H1 (cell line): ENCODE measurements around the gene HEATR9. TPM values are rescaled to one million over a fixed set of nuclear protein-coding genes. Genes with fewer than 3 reads are reported as not detected.

ENCODE experiments used
- CTCF ChIA-PET: fragments of 300-600 bp; sonication (Branson Sonifier 250); formaldehyde crosslinking; loops from one replicate; lab custom pipeline; 2021; ENCODE audit not compliant: partially characterized antibody; lab: Charles Lee
- POLR2A ChIA-PET: fragments of 300-600 bp; sonication (Branson Sonifier 250); formaldehyde crosslinking; loops from one replicate; lab custom pipeline; 2021; ENCODE audit warnings: inconsistent platforms; ENCODE audit not compliant: partially characterized antibody; lab: Charles Lee
- DNase-seq, 2 experiments: peaks; one replicate each; pipeline versions ENCODE4 v3.0.0 to v3.0.0-alpha.2; 2010 to 2022; ENCODE audit warnings: low spot score in 2 of 2, low read depth in 1 of 2, mixed read lengths in 1 of 2
- FAIRE-seq: peaks from 2 replicates; lab custom pipeline; 2011; peaks lifted over from hg19 to GRCh38; lab: Jason Lieb, UNC
- H2AFZ ChIP-seq: 2 replicates; pipeline ENCODE4 v1.8.1; 2012; ENCODE audit warnings: low read length, inconsistent platforms
- H2AK5ac ChIP-seq: 2 replicates; pipeline ENCODE4 v1.6.1; 2013; ENCODE audit warnings: low read depth, low read length
- H2BK120ac ChIP-seq: replicated peaks from 2 replicates; pipeline ENCODE3; 2013; ENCODE audit warnings: low read depth, low read length, inconsistent platforms
- H2BK12ac ChIP-seq: 2 replicates; pipeline ENCODE4 v1.6.1; 2013; ENCODE audit warnings: low read depth, low read length
- H2BK15ac ChIP-seq: 2 replicates; pipeline ENCODE4 v1.6.1; 2013; ENCODE audit warnings: low read length
- H2BK20ac ChIP-seq: 2 replicates; pipeline ENCODE4 v1.6.1; 2013; ENCODE audit warnings: low read length
- H2BK5ac ChIP-seq: 2 replicates; pipeline ENCODE4 v1.6.1; 2013; ENCODE audit warnings: low read depth, low read length
- H3K14ac ChIP-seq: 2 replicates; pipeline ENCODE4 v1.6.1; 2013; ENCODE audit warnings: inconsistent platforms; ENCODE audit not compliant: insufficient read length
- H3K18ac ChIP-seq: 2 replicates; pipeline ENCODE4 v1.6.1; 2013; ENCODE audit warnings: low read length; ENCODE audit errors: extremely low read depth
- H3K23ac ChIP-seq: 2 replicates; pipeline ENCODE4 v1.6.1; 2013; ENCODE audit warnings: inconsistent platforms; ENCODE audit not compliant: insufficient read length
- H3K23me2 ChIP-seq: 2 replicates; pipeline ENCODE4 v1.6.1; 2013; ENCODE audit warnings: low read depth, low read length
- H3K27ac ChIP-seq: 2 replicates; pipeline ENCODE4 v1.6.1; 2011; ENCODE audit warnings: low read depth, low read length, inconsistent platforms
- H3K27me3 ChIP-seq, 4 experiments: replicated peaks in 1 of 4; 1 replicate in 1 of 4; 2 replicates in 3 of 4; pipeline versions ENCODE4 v1.6.1 to v1.8.1; 2011 to 2013; ENCODE audit warnings: low read length in 3 of 4, mild to moderate bottlenecking in 3 of 4, inconsistent platforms in 2 of 4, mixed read lengths in 2 of 4, moderate library complexity in 1 of 4; ENCODE audit not compliant: control insufficient read depth in 3 of 4, insufficient read depth in 3 of 4; ENCODE audit errors: extremely low read depth in 1 of 4
- H3K36me3 ChIP-seq, 4 experiments: 2 replicates each; pipeline versions ENCODE4 v1.6.1 to v1.8.1; 2011 to 2013; ENCODE audit warnings: mild to moderate bottlenecking in 4 of 4, low read length in 3 of 4, moderate library complexity in 2 of 4, control low read depth in 1 of 4, inconsistent platforms in 1 of 4; ENCODE audit not compliant: insufficient read depth in 4 of 4, control insufficient read depth in 2 of 4
- H3K4ac ChIP-seq: replicated peaks from 2 replicates; pipeline ENCODE3; 2013; ENCODE audit warnings: low read length, low read depth, mixed read lengths, inconsistent platforms; ENCODE audit not compliant: insufficient read length
- H3K4me1 ChIP-seq, 4 experiments: replicated peaks in 1 of 4; 1 replicate in 1 of 4; 2 replicates in 3 of 4; pipeline versions ENCODE4 v1.6.1 to v1.8.1; 2011 to 2013; ENCODE audit warnings: low read length in 3 of 4, inconsistent platforms in 2 of 4, mixed read lengths in 1 of 4; ENCODE audit not compliant: insufficient read depth in 4 of 4, control insufficient read depth in 3 of 4
- H3K4me2 ChIP-seq, 2 experiments: 2 replicates each; pipeline versions ENCODE4 v1.6.1 to v1.8.1; 2011 to 2013; ENCODE audit warnings: low read depth in 2 of 2, low read length in 2 of 2, control low read depth in 1 of 2, inconsistent platforms in 1 of 2, mild to moderate bottlenecking in 1 of 2; ENCODE audit not compliant: insufficient read depth in 1 of 2
- H3K4me3 ChIP-seq, 4 experiments: fragments of 200-600, 300-600 bp in 1 of 4; sonication (generic), shearing (Covaris generic), sonication (Bioruptor Twin) in 1 of 4; 2 replicates each; pipeline versions ENCODE4 v1.5.1 to v1.8.1; 2011 to 2016; ENCODE audit warnings: low read length in 4 of 4, low read depth in 3 of 4, control low read depth in 2 of 4, inconsistent platforms in 2 of 4, mild to moderate bottlenecking in 2 of 4, mixed read lengths in 1 of 4, moderate library complexity in 1 of 4; ENCODE audit not compliant: insufficient read depth in 2 of 4; ENCODE audit errors: extremely low read depth in 1 of 4
- H3K56ac ChIP-seq: replicated peaks from 2 replicates; pipeline ENCODE3; 2013; ENCODE audit warnings: low read depth, mild to moderate bottlenecking, mixed read lengths, low read length, inconsistent platforms; ENCODE audit not compliant: insufficient read length
- H3K79me1 ChIP-seq: 2 replicates; pipeline ENCODE4 v1.6.1; 2013; ENCODE audit warnings: low read depth, low read length, control low read depth
- H3K79me2 ChIP-seq, 2 experiments: 2 replicates each; pipeline versions ENCODE4 v1.6.1 to v1.8.1; 2012 to 2013; ENCODE audit warnings: low read length in 2 of 2, mild to moderate bottlenecking in 2 of 2, inconsistent platforms in 1 of 2; ENCODE audit not compliant: insufficient read depth in 2 of 2, control insufficient read depth in 1 of 2
- H3K9ac ChIP-seq, 4 experiments: replicated peaks in 1 of 4; 1 replicate in 1 of 4; 2 replicates in 3 of 4; pipeline versions ENCODE4 v1.6.1 to v1.8.1; 2011 to 2013; ENCODE audit warnings: low read depth in 3 of 4, low read length in 3 of 4, control low read depth in 2 of 4, mild to moderate bottlenecking in 2 of 4, moderate library complexity in 2 of 4, inconsistent platforms in 1 of 4; ENCODE audit errors: extremely low read depth in 1 of 4
- H3K9me3 ChIP-seq, 2 experiments: 2 replicates each; pipeline versions ENCODE4 v1.6.1 to v1.8.1; 2012 to 2013; ENCODE audit warnings: mild to moderate bottlenecking in 2 of 2, moderate library complexity in 2 of 2, control low read depth in 1 of 2, inconsistent platforms in 1 of 2, low read depth in 1 of 2, low read length in 1 of 2, mixed read lengths in 1 of 2; ENCODE audit not compliant: insufficient read depth in 2 of 2
- H4K20me1 ChIP-seq, 2 experiments: replicated peaks in 1 of 2; 2 replicates each; pipeline versions ENCODE3 to v1.8.1; 2011 to 2013; ENCODE audit warnings: inconsistent platforms in 2 of 2, low read length in 2 of 2, mild to moderate bottlenecking in 1 of 2; ENCODE audit not compliant: insufficient read depth in 2 of 2, control insufficient read depth in 1 of 2
- H4K5ac ChIP-seq: 2 replicates; pipeline ENCODE4 v1.6.1; 2013; ENCODE audit warnings: low read length, low read depth, mixed read lengths, inconsistent platforms; ENCODE audit not compliant: insufficient read length
- H4K8ac ChIP-seq: 2 replicates; pipeline ENCODE4 v1.8.0; 2013; ENCODE audit warnings: mild to moderate bottlenecking, moderate library complexity, low read length, inconsistent platforms; ENCODE audit not compliant: insufficient read depth; ENCODE audit errors: extremely low read depth
- H4K91ac ChIP-seq: replicated peaks from 2 replicates; pipeline ENCODE3; 2013; ENCODE audit warnings: low read length, mixed read lengths, inconsistent platforms; ENCODE audit not compliant: insufficient read length
- ATF3 ChIP-seq: IDR thresholded peaks from 2 replicates; pipeline ENCODE4 v1.6.1; 2011; ENCODE audit warnings: low read depth, mild to moderate bottlenecking, low read length; ENCODE audit not compliant: insufficient read depth
- BACH1 ChIP-seq: IDR thresholded peaks from 2 replicates; pipeline ENCODE4 v1.6.1; 2012; ENCODE audit warnings: low read length, improper control_type of control experiment
- BCL11A ChIP-seq, 2 experiments: IDR thresholded peaks; one replicate each; pipeline ENCODE4 v1.6.1; 2011; ENCODE audit warnings: low read depth in 2 of 2, low read length in 2 of 2, mild to moderate bottlenecking in 2 of 2
- RNF2 ChIP-seq: fragments of 200-900, 300-1000 bp; sonication (generic); IDR thresholded peaks from 2 replicates; pipeline ENCODE4 v1.7.1; 2016; ENCODE audit warnings: borderline replicate concordance, low read depth, mild to moderate bottlenecking, antibody characterized with exemption, low read length; ENCODE audit not compliant: poor library complexity, severe bottlenecking; ENCODE audit errors: missing control alignments
- TAF7 ChIP-seq: optimal IDR thresholded peaks from 2 replicates; pipeline ENCODE3; 2011; ENCODE audit warnings: low read depth, mild to moderate bottlenecking, inconsistent platforms, low read length, moderate library complexity, borderline replicate concordance
- WGBS, 2 experiments: shearing (Covaris generic) in 1 of 2; methylation state at CpG; one replicate each; pipeline versions ENCODE4 v1.1.6 to v1.1.7; 2013 to 2015; ENCODE audit warnings: low lambda C conversion rate in 2 of 2, mixed read lengths in 2 of 2, inconsistent platforms in 1 of 2, low coverage in 1 of 2, missing lambda C conversion rate in 1 of 2; ENCODE audit not compliant: insufficient replicate concordance in 2 of 2, insufficient coverage in 1 of 2, insufficient read length in 1 of 2; ENCODE audit errors: extremely low coverage in 1 of 2, missing lambda C conversion rate in 1 of 2; 5-methylcytosine and 5-hydroxymethylcytosine counted together
- polyA plus RNA-seq, 7 experiments: library from polyadenylated mRNA; depleted of rRNA in 3 of 7; stranded (reverse) in 5 of 7; unstranded in 2 of 7; fragments of >200 nt in 5 of 7; fragments of 200-250 nt in 2 of 7; gene quantifications; 1 replicate in 5 of 7; 2 replicates in 1 of 7; 4 replicates in 1 of 7; pipeline versions ENCODE4 v1.2.1 to v1.2.3, GENCODE V29; 2011 to 2013; ENCODE audit warnings: missing spikeins in 2 of 7, mixed read lengths in 2 of 7
- total RNA-seq: library from RNA; stranded (reverse); fragmentation: NEBNext Ultra II Directional; extraction: Animal tissue kit (Norgen Biotek cat#: 25700); gene quantifications from 2 replicates; pipeline ENCODE4 v1.2.1, GENCODE V29; 2021

HEATR9 gene
- total and polyA plus RNA-seq, 2 of the 8 experiments (the other 6 are each of a cell fraction or from before 2014, with no cell fraction given) = not detected

DNA sequence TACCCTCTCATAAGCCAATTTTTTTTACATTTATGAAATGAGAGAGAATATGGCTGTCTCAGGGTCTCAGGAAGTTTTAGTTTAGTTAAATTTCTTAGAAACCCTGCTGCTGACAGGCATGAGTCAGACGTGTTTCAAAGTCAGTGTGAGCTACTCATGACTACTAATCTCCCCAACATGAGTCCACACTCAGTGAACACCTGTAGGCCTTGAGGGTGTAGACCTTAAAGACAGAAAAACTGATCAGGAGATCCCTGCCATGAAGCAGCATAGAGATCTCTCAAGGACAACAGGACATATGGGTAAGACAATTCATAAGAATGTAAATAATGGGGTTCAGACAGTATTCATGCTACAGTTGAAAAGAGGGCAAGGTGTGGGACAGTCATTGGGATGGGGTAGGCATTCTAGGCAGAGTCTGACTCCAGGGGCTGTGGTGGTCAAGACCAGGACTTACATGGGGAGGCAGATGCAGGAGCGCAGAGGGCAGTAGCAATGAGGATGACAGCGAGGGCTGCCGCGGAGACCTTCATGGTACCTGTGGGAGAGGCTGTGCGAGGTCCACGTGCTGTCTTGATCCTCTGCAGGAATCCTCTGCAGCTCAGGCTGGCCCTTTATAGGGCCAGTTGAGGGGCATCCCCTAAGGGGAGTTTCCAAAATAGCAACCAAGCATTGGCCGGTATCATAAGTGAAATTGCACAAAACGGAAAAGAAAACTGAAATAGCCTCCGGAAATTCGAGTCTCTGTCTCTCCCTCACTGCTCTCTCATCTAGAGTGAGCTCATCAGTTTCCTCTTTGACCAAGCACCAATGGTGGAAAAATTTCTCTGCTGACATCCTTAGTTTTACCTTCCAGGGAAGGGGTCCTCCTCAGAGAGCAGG, 11.3 kb upstream of the HEATR9 start, which contains the start of gene CCL5:
CCL5 (minus strand) TSS at position 588 of the 882 bp plus-strand sequence.
- FAIRE-seq (no peak), DNase-seq (no peak)
- H3K27me3 ChIP-seq = no peaks in the 10 kb centered on the region
- H3K36me3 ChIP-seq = no peaks in the 10 kb centered on the region
- no peaks in the 10 kb centered on the region for H3K4me1 ChIP-seq
- no peak within 1 kb of the TSS for H3K4me2 ChIP-seq
- H2BK12ac ChIP-seq = no peak within 1 kb of the TSS
- H3K14ac ChIP-seq = no peak within 1 kb of the TSS
- H3K56ac ChIP-seq = no peak within 1 kb of the TSS
- H2BK120ac ChIP-seq = no peak within 1 kb of the TSS
- no peak within 1 kb of the TSS for H2AK5ac ChIP-seq
- CTCF ChIA-PET = no interaction called here
- no peak within 1 kb of the TSS for H3K9ac ChIP-seq
- WGBS, 2 experiments = 88% methylated on average over 11 of the region's 11 CpGs; no CpG with 5 or more reads in 1 of the 2 experiments
- no peaks in the 10 kb centered on the region for H3K9me3 ChIP-seq
- no peak within 1 kb of the TSS for H2BK15ac ChIP-seq
- H3K4ac ChIP-seq = no peak within 1 kb of the TSS
- H3K79me2 ChIP-seq = no peaks in the 10 kb centered on the region
- H3K27ac ChIP-seq = no peak within 1 kb of the TSS
- no peak for TF ChIP-seq BACH1
- no peak for TF ChIP-seq TAF7
- no peak for TF ChIP-seq BCL11A (IDR thresholded peaks at IDR 0.05; ENCODE audit: low read depth in 2 of 2, low read length in 2 of 2)
- TF ChIP-seq RNF2 = no peak
- no peak for TF ChIP-seq ATF3
- TF ChIP-seq, all 59 proteins: peak for 0
- Histone ChIP-seq H4K5ac (no peak within 1 kb of the TSS), H3K23me2 (no peaks in the 10 kb centered on the region), H3K4me3 (no peak within 1 kb of the TSS), H3K79me1 (no peaks in the 10 kb centered on the region), H4K20me1 (no peaks in the 10 kb centered on the region), H2AFZ (no peak within 1 kb of the TSS; the same call in 1 of the 2 replicates), H3K18ac (no peak within 1 kb of the TSS), H3K23ac (no peak within 1 kb of the TSS), H2BK5ac (no peak within 1 kb of the TSS), H4K8ac (no peak within 1 kb of the TSS), H2BK20ac (no peak within 1 kb of the TSS), H4K91ac (no peak within 1 kb of the TSS)
- POLR2A ChIA-PET = no interaction called here
